HG02938 (cell line): ENCODE results near the gene ECT2.
"Not testable (repeated sequence)": the region's sequence is repeated elsewhere in the genome, so short reads cannot be mapped to it uniquely, and the experiment has no call there.

Experiments used
- ATAC-seq: cut with Tn5 transposase; IDR thresholded peaks from one replicate; pipeline ENCODE4 v1.9.1; 2021; ENCODE audit warnings: mild to moderate bottlenecking, moderate library complexity; ENCODE audit not compliant: unreplicated experiment

Gene ECT2

GRCh38 chr3:172735014-172735413 is 15.5 kb upstream of the ECT2 start:
- no peak for ATAC-seq

GRCh38 chr3:172739462-172739861 is 11.1 kb upstream of the ECT2 start:
- no peak for ATAC-seq

GRCh38 chr3:172746475-172746874 is 4.1 kb upstream of the ECT2 start:
- no peak for ATAC-seq

- no peak for ATAC-seq
These were observed 1.1 kb upstream of the ECT2 start for GRCh38 chr3:172749230-172749965.

- ATAC-seq, result no peak
These were observed 508 bp upstream of the ECT2 start for GRCh38 chr3:172750069-172750367.

- peak; percentile 18 for ATAC-seq
These were observed 714 bp downstream of the ECT2 start for GRCh38 chr3:172751175-172751704.

- no peak for ATAC-seq
These were observed 2.1 kb downstream of the ECT2 start for GRCh38 chr3:172752651-172753050.

- no peak for ATAC-seq
These were observed 2.6 kb downstream of the ECT2 start for GRCh38 chr3:172753125-172753524.

- ATAC-seq, result not testable (repeated sequence)
These were observed 9.9 kb downstream of the ECT2 start for GRCh38 chr3:172760416-172760815.

- ATAC-seq, result no peak
These were observed 15.7 kb downstream of the ECT2 start for GRCh38 chr3:172766241-172766640.

GRCh38 chr3:172766718-172767405 is 16.3 kb downstream of the ECT2 start:
- no peak for ATAC-seq

- ATAC-seq, result no peak
These were observed 19.9 kb downstream of the ECT2 start for GRCh38 chr3:172770382-172770781.

- no peak for ATAC-seq
These were observed 21.1 kb downstream of the ECT2 start for GRCh38 chr3:172771672-172772071.

GRCh38 chr3:172776049-172776717 is 25.7 kb downstream of the ECT2 start:
- no peak for ATAC-seq

- ATAC-seq, result no peak
These were observed 27.4 kb downstream of the ECT2 start for GRCh38 chr3:172777901-172778300.

- ATAC-seq, result no peak
These were observed 31.7 kb downstream of the ECT2 start for GRCh38 chr3:172782235-172782634.

GRCh38 chr3:172786036-172786435 is 35.5 kb downstream of the ECT2 start:
- no peak for ATAC-seq

GRCh38 chr3:172787019-172787418 is 36.5 kb downstream of the ECT2 start:
- no peak for ATAC-seq

GRCh38 chr3:172787746-172788145 is 37.2 kb downstream of the ECT2 start:
- ATAC-seq, result no peak

- no peak for ATAC-seq
These were observed 48.7 kb downstream of the ECT2 start for GRCh38 chr3:172799246-172799645.

GRCh38 chr3:172800156-172800555 is 49.6 kb downstream of the ECT2 start:
- no peak for ATAC-seq

- no peak for ATAC-seq
These were observed 53.0 kb downstream of the ECT2 start for GRCh38 chr3:172803489-172803888.
